HL-60 (cell line): ENCODE measurements around the gene SPTBN5.

Source experiments
- DNase-seq, 2 experiments: peaks; one replicate each; pipeline ENCODE4 v3.0.0-alpha.2; 2010 to 2020; ENCODE audit warnings: low read depth in 1 of 2, low spot score in 1 of 2
- H3K27ac ChIP-seq: fragments of 250-450 bp; sonication (Bioruptor Pico); replicated peaks from 2 replicates; pipeline ENCODE4 v1.5.1; 2020; ENCODE audit warnings: mild to moderate bottlenecking, moderate library complexity
- H3K27me3 ChIP-seq: fragments of 250-450 bp; sonication (Bioruptor Pico); 2 replicates; pipeline ENCODE4 v1.5.1; 2021; ENCODE audit warnings: mild to moderate bottlenecking, moderate library complexity; ENCODE audit not compliant: insufficient read depth, poor library complexity, severe bottlenecking
- H3K4me3 ChIP-seq: replicated peaks from 2 replicates; pipeline ENCODE4 v1.5.1; 2011; ENCODE audit warnings: mild to moderate bottlenecking, control low read depth, low read length; ENCODE audit not compliant: insufficient read depth
- CTCF ChIP-seq: IDR thresholded peaks from one replicate; pipeline ENCODE4 v1.5.1; 2011; ENCODE audit warnings: low read length, control low read depth, inconsistent platforms; ENCODE audit not compliant: insufficient read depth
- GABPA ChIP-seq: IDR thresholded peaks from 2 replicates; pipeline ENCODE4 v1.6.1; 2012; ENCODE audit warnings: low read depth
- POLR2AphosphoS5 ChIP-seq: IDR thresholded peaks from 2 replicates; pipeline ENCODE4 v1.6.1; 2012; ENCODE audit warnings: low read depth
- REST ChIP-seq: IDR thresholded peaks from 2 replicates; pipeline ENCODE4 v1.6.1; 2012; ENCODE audit warnings: low read depth; ENCODE audit not compliant: insufficient replicate concordance
- SPI1 ChIP-seq: IDR thresholded peaks from 2 replicates; pipeline ENCODE4 v1.6.1; 2012; ENCODE audit warnings: low read depth, mild to moderate bottlenecking, borderline replicate concordance

The SPTBN5 gene

GRCh38 chr15:41854443-41854842, 39.4 kb downstream of the SPTBN5 start:
- TF ChIP-seq GABPA (no peak), POLR2AphosphoS5 (no peak), SPI1 (no peak), CTCF (no peak), REST (no peak)
- no peaks in the 10 kb centered on the region for H3K27me3 ChIP-seq
- DNase-seq: no peak
- H3K4me3 ChIP-seq: no peak overlapping the region
- H3K27ac ChIP-seq: no peak overlapping the region

GRCh38 chr15:41853831-41854230, 40.0 kb downstream of the SPTBN5 start:
- TF ChIP-seq CTCF: no peak
- no peak for TF ChIP-seq REST
- TF ChIP-seq GABPA: no peak
- TF ChIP-seq SPI1: no peak
- no peak for TF ChIP-seq POLR2AphosphoS5
- H3K27me3 ChIP-seq: no peaks in the 10 kb centered on the region
- DNase-seq: no peak
- no peak overlapping the region for H3K4me3 ChIP-seq
- no peak overlapping the region for H3K27ac ChIP-seq

GRCh38 chr15:41852736-41853590, 40.9 kb downstream of the SPTBN5 start:
- H3K27ac ChIP-seq: no peak overlapping the region
- DNase-seq: no peak
- TF ChIP-seq POLR2AphosphoS5 (no peak), CTCF (no peak), REST (no peak), SPI1 (no peak), GABPA (no peak)
- H3K4me3 ChIP-seq: no peak overlapping the region
- H3K27me3 ChIP-seq: no peaks in the 10 kb centered on the region
